ENCODE measurements around the gene PIF1.

The PIF1 gene

DNA sequence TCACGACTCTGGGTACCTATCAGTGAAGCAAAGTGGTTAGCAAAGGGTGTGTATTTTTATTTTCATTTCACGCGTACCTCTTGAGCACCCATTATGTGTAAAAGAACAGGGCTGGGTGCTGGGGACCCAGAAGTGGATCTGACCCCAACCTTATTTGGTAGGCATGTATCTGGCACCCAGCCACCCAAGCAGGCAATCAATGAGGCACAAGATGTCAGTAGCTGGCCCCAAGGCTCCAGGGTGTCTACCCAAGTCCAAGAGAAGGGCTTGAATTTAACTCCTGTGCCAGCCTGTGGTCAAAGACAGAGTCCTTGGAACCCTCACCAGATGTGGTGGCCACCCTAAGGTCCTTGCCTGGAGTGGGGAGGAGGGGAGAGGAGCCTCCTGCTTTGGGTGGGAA is 22.0 kb upstream of the PIF1 start:
- TF ChIP-seq, protein P1, sequence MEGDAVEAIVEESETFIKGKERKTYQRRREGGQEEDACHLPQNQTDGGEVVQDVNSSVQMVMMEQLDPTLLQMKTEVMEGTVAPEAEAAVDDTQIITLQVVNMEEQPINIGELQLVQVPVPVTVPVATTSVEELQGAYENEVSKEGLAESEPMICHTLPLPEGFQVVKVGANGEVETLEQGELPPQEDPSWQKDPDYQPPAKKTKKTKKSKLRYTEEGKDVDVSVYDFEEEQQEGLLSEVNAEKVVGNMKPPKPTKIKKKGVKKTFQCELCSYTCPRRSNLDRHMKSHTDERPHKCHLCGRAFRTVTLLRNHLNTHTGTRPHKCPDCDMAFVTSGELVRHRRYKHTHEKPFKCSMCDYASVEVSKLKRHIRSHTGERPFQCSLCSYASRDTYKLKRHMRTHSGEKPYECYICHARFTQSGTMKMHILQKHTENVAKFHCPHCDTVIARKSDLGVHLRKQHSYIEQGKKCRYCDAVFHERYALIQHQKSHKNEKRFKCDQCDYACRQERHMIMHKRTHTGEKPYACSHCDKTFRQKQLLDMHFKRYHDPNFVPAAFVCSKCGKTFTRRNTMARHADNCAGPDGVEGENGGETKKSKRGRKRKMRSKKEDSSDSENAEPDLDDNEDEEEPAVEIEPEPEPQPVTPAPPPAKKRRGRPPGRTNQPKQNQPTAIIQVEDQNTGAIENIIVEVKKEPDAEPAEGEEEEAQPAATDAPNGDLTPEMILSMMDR (IDR thresholded peaks at IDR 0.05): no peak
- no peak for TF ChIP-seq ZFX (IDR thresholded peaks at IDR 0.05; ENCODE audit: borderline replicate concordance)
- H3K27ac ChIP-seq: no peak overlapping the region

DNA sequence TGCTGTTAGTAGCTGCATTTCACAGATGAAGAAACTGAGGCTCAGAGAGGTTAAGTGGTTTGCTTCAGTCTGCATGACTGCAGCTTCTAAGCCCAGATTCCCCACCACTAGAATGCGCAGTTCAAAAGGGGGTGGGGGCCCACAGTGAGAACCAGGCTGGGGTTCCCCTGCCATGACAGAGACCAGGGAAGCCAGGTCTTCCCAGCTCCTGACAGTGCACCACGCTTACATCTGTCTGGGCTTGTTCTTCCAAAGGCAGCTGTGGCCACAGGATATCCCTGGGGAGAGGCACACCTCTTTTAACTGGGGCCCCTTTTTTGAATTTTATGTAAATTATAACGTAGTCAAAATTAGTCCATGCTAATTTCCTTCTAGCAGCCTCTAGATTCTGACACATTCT is 21.6 kb upstream of the PIF1 start:
- TF ChIP-seq, protein P1 (IDR thresholded peaks at IDR 0.05): no peak
- TF ChIP-seq ZFX (IDR thresholded peaks at IDR 0.05; ENCODE audit: borderline replicate concordance): no peak
- no peak overlapping the region for H3K27ac ChIP-seq

DNA sequence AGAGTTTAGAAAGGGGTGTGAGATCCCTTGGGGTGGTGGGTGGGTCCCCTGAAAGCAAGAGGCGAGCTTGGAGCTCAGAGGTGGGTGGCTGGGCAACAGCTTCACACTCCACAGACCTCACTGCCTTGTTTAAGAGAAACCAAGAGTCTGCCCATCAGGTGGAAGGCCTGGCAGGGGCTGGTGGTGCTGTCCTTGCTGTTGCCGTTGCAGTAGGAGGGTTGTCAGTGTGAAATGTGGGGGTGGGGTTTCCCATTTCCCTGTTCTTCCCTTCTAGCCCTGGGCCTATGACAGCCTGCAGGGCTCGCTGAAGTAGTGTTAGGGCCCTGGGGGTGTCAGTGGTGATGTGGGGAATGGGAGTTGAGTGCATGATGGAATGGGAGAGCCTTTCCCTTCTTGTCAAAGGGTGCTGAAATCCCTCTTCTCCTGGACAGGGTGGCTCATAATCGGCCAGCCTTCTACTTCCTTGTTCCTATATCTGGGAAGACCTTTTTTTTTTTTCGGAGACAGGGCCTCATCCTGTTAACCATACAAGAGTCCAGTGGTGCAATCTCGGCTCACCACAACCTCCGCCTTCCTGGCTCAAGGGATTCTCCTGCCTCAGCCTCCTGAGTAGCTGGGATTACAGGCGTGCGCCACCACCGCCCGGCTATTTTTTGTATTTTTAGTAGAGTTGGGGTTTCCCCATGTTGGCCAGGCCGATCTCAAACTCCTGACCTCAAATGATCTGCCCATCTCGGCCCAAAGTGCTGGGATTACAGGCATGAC is 20.6 kb upstream of the PIF1 start:
- TF ChIP-seq, protein P1 (IDR thresholded peaks at IDR 0.05): no peak
- no peak for TF ChIP-seq ZFX (IDR thresholded peaks at IDR 0.05; ENCODE audit: borderline replicate concordance)
- no peak overlapping the region for H3K27ac ChIP-seq

DNA sequence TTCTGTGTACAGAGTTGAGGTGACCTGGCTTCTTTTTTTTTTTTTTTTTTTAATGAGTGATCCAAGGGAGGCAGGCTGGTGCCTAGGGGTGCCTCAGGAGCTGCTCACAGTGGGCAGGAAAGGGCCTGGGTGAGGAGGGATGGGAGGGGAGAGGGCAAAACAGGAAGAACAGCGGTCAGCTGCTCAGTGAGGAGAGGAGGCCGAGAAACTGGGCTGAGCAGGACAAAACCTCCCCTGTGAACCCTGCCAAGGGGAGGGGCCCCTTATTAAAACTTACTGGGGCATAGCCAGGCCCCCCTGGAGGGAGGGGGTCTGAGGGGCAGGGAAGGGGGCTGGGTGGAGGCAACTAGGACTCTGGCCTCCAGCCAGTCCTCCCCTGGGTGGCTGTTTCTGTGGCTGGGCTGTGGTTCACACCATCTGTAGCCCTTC is 19.8 kb upstream of the PIF1 start:
- no peak overlapping the region for H3K27ac ChIP-seq
- TF ChIP-seq, protein P1 (IDR thresholded peaks at IDR 0.05): no peak
- no peak for TF ChIP-seq ZFX (IDR thresholded peaks at IDR 0.05; ENCODE audit: borderline replicate concordance)

DNA sequence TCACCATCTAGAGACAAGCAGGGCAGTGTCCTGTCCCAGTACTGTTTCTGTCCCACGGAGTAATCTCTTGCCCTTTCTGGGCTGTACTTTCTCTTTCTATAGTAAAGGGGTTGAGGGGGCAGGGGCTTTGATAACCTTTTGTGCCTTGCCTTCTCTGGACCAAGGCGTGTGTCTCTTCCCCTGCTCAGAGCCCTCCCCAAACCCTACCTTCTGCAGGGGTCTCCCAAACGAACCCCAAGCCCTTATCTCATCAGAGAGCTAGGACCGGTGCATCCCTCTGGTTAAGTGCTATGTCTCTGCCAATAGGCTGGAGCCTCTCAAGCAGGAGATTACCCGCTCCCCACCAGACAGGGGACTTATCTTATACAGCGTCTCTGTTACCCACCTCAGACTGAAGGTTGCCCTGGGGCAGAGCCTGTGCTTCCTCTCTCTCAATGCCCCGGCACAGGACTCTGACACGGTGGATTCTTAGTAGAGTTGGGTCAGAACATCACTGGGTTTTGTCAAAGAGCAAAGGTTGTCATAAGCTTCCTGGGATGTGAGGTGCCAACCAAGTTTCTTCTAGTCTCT is 19.2 kb upstream of the PIF1 start:
- TF ChIP-seq, protein P1 (IDR thresholded peaks at IDR 0.05): no peak
- no peak for TF ChIP-seq ZFX (IDR thresholded peaks at IDR 0.05; ENCODE audit: borderline replicate concordance)

DNA sequence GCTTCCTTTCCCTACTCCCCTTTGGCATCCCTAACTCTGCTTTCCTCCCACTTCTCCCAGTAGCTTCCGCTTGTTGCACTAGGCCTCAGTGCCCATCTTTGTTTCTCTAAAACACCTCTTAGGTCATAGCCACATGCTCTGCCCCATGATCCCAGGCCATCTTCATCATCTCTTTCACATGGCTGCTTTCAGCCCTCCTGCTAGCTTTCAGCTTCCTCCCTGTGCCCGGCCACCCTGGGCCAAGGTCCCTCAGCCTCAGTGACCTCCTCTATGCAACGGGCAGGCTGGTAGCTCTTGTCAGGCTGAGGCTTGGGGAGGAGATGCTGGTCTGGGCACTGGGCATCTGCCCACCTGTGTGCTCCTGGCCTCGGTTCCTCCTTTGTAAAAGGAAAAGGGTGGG is 18.5 kb upstream of the PIF1 start:
- H3K27ac ChIP-seq: no peak overlapping the region

More for the DNA sequence above, 19.2 kb upstream of the PIF1 start:
- no peak overlapping the region for H3K27ac ChIP-seq

More for the DNA sequence above, 18.5 kb upstream of the PIF1 start:
- no peak for TF ChIP-seq ZFX (IDR thresholded peaks at IDR 0.05; ENCODE audit: borderline replicate concordance)
- TF ChIP-seq, protein P1 (IDR thresholded peaks at IDR 0.05): no peak

All from 22Rv1 (cell line).